H1 (cell line): ENCODE results near the gene OR7D2. TPM values are rescaled to one million over a fixed set of nuclear protein-coding genes. Genes with fewer than 3 reads are reported as not detected.

ENCODE experiments used
- CTCF ChIA-PET: fragments of 300-600 bp; sonication (Branson Sonifier 250); formaldehyde crosslinking; loops from one replicate; lab custom pipeline; 2021; ENCODE audit not compliant: partially characterized antibody; lab: Charles Lee
- POLR2A ChIA-PET: fragments of 300-600 bp; sonication (Branson Sonifier 250); formaldehyde crosslinking; loops from one replicate; lab custom pipeline; 2021; ENCODE audit warnings: inconsistent platforms; ENCODE audit not compliant: partially characterized antibody; lab: Charles Lee
- DNase-seq, 2 experiments: peaks; one replicate each; pipeline versions ENCODE4 v3.0.0 to v3.0.0-alpha.2; 2010 to 2022; ENCODE audit warnings: low spot score in 2 of 2, low read depth in 1 of 2, mixed read lengths in 1 of 2
- FAIRE-seq: peaks from 2 replicates; lab custom pipeline; 2011; peaks lifted over from hg19 to GRCh38; lab: Jason Lieb, UNC
- H2AFZ ChIP-seq: 2 replicates; pipeline ENCODE4 v1.8.1; 2012; ENCODE audit warnings: low read length, inconsistent platforms
- H2AK5ac ChIP-seq: 2 replicates; pipeline ENCODE4 v1.6.1; 2013; ENCODE audit warnings: low read depth, low read length
- H2BK120ac ChIP-seq: replicated peaks from 2 replicates; pipeline ENCODE3; 2013; ENCODE audit warnings: low read depth, low read length, inconsistent platforms
- H2BK12ac ChIP-seq: 2 replicates; pipeline ENCODE4 v1.6.1; 2013; ENCODE audit warnings: low read depth, low read length
- H2BK15ac ChIP-seq: 2 replicates; pipeline ENCODE4 v1.6.1; 2013; ENCODE audit warnings: low read length
- H2BK20ac ChIP-seq: 2 replicates; pipeline ENCODE4 v1.6.1; 2013; ENCODE audit warnings: low read length
- H2BK5ac ChIP-seq: 2 replicates; pipeline ENCODE4 v1.6.1; 2013; ENCODE audit warnings: low read depth, low read length
- H3K14ac ChIP-seq: 2 replicates; pipeline ENCODE4 v1.6.1; 2013; ENCODE audit warnings: inconsistent platforms; ENCODE audit not compliant: insufficient read length
- H3K18ac ChIP-seq: 2 replicates; pipeline ENCODE4 v1.6.1; 2013; ENCODE audit warnings: low read length; ENCODE audit errors: extremely low read depth
- H3K23ac ChIP-seq: 2 replicates; pipeline ENCODE4 v1.6.1; 2013; ENCODE audit warnings: inconsistent platforms; ENCODE audit not compliant: insufficient read length
- H3K23me2 ChIP-seq: 2 replicates; pipeline ENCODE4 v1.6.1; 2013; ENCODE audit warnings: low read depth, low read length
- H3K27ac ChIP-seq: 2 replicates; pipeline ENCODE4 v1.6.1; 2011; ENCODE audit warnings: low read depth, low read length, inconsistent platforms
- H3K27me3 ChIP-seq, 4 experiments: replicated peaks in 1 of 4; 1 replicate in 1 of 4; 2 replicates in 3 of 4; pipeline versions ENCODE4 v1.6.1 to v1.8.1; 2011 to 2013; ENCODE audit warnings: low read length in 3 of 4, mild to moderate bottlenecking in 3 of 4, inconsistent platforms in 2 of 4, mixed read lengths in 2 of 4, moderate library complexity in 1 of 4; ENCODE audit not compliant: control insufficient read depth in 3 of 4, insufficient read depth in 3 of 4; ENCODE audit errors: extremely low read depth in 1 of 4
- H3K36me3 ChIP-seq, 4 experiments: 2 replicates each; pipeline versions ENCODE4 v1.6.1 to v1.8.1; 2011 to 2013; ENCODE audit warnings: mild to moderate bottlenecking in 4 of 4, low read length in 3 of 4, moderate library complexity in 2 of 4, control low read depth in 1 of 4, inconsistent platforms in 1 of 4; ENCODE audit not compliant: insufficient read depth in 4 of 4, control insufficient read depth in 2 of 4
- H3K4ac ChIP-seq: replicated peaks from 2 replicates; pipeline ENCODE3; 2013; ENCODE audit warnings: low read length, low read depth, mixed read lengths, inconsistent platforms; ENCODE audit not compliant: insufficient read length
- H3K4me1 ChIP-seq, 4 experiments: replicated peaks in 1 of 4; 1 replicate in 1 of 4; 2 replicates in 3 of 4; pipeline versions ENCODE4 v1.6.1 to v1.8.1; 2011 to 2013; ENCODE audit warnings: low read length in 3 of 4, inconsistent platforms in 2 of 4, mixed read lengths in 1 of 4; ENCODE audit not compliant: insufficient read depth in 4 of 4, control insufficient read depth in 3 of 4
- H3K4me2 ChIP-seq, 2 experiments: 2 replicates each; pipeline versions ENCODE4 v1.6.1 to v1.8.1; 2011 to 2013; ENCODE audit warnings: low read depth in 2 of 2, low read length in 2 of 2, control low read depth in 1 of 2, inconsistent platforms in 1 of 2, mild to moderate bottlenecking in 1 of 2; ENCODE audit not compliant: insufficient read depth in 1 of 2
- H3K4me3 ChIP-seq, 4 experiments: fragments of 200-600, 300-600 bp in 1 of 4; sonication (generic), shearing (Covaris generic), sonication (Bioruptor Twin) in 1 of 4; 2 replicates each; pipeline versions ENCODE4 v1.5.1 to v1.8.1; 2011 to 2016; ENCODE audit warnings: low read length in 4 of 4, low read depth in 3 of 4, control low read depth in 2 of 4, inconsistent platforms in 2 of 4, mild to moderate bottlenecking in 2 of 4, mixed read lengths in 1 of 4, moderate library complexity in 1 of 4; ENCODE audit not compliant: insufficient read depth in 2 of 4; ENCODE audit errors: extremely low read depth in 1 of 4
- H3K56ac ChIP-seq: replicated peaks from 2 replicates; pipeline ENCODE3; 2013; ENCODE audit warnings: low read depth, mild to moderate bottlenecking, mixed read lengths, low read length, inconsistent platforms; ENCODE audit not compliant: insufficient read length
- H3K79me1 ChIP-seq: 2 replicates; pipeline ENCODE4 v1.6.1; 2013; ENCODE audit warnings: low read depth, low read length, control low read depth
- H3K79me2 ChIP-seq, 2 experiments: 2 replicates each; pipeline versions ENCODE4 v1.6.1 to v1.8.1; 2012 to 2013; ENCODE audit warnings: low read length in 2 of 2, mild to moderate bottlenecking in 2 of 2, inconsistent platforms in 1 of 2; ENCODE audit not compliant: insufficient read depth in 2 of 2, control insufficient read depth in 1 of 2
- H3K9ac ChIP-seq, 4 experiments: replicated peaks in 1 of 4; 1 replicate in 1 of 4; 2 replicates in 3 of 4; pipeline versions ENCODE4 v1.6.1 to v1.8.1; 2011 to 2013; ENCODE audit warnings: low read depth in 3 of 4, low read length in 3 of 4, control low read depth in 2 of 4, mild to moderate bottlenecking in 2 of 4, moderate library complexity in 2 of 4, inconsistent platforms in 1 of 4; ENCODE audit errors: extremely low read depth in 1 of 4
- H3K9me3 ChIP-seq, 2 experiments: 2 replicates each; pipeline versions ENCODE4 v1.6.1 to v1.8.1; 2012 to 2013; ENCODE audit warnings: mild to moderate bottlenecking in 2 of 2, moderate library complexity in 2 of 2, control low read depth in 1 of 2, inconsistent platforms in 1 of 2, low read depth in 1 of 2, low read length in 1 of 2, mixed read lengths in 1 of 2; ENCODE audit not compliant: insufficient read depth in 2 of 2
- H4K20me1 ChIP-seq, 2 experiments: replicated peaks in 1 of 2; 2 replicates each; pipeline versions ENCODE3 to v1.8.1; 2011 to 2013; ENCODE audit warnings: inconsistent platforms in 2 of 2, low read length in 2 of 2, mild to moderate bottlenecking in 1 of 2; ENCODE audit not compliant: insufficient read depth in 2 of 2, control insufficient read depth in 1 of 2
- H4K5ac ChIP-seq: 2 replicates; pipeline ENCODE4 v1.6.1; 2013; ENCODE audit warnings: low read length, low read depth, mixed read lengths, inconsistent platforms; ENCODE audit not compliant: insufficient read length
- H4K8ac ChIP-seq: 2 replicates; pipeline ENCODE4 v1.8.0; 2013; ENCODE audit warnings: mild to moderate bottlenecking, moderate library complexity, low read length, inconsistent platforms; ENCODE audit not compliant: insufficient read depth; ENCODE audit errors: extremely low read depth
- H4K91ac ChIP-seq: replicated peaks from 2 replicates; pipeline ENCODE3; 2013; ENCODE audit warnings: low read length, mixed read lengths, inconsistent platforms; ENCODE audit not compliant: insufficient read length
- CHD2 ChIP-seq: IDR thresholded peaks from 2 replicates; pipeline ENCODE4 v1.6.1; 2012; ENCODE audit warnings: low read length, improper control_type of control experiment
- CTCF ChIP-seq, 3 experiments: IDR thresholded peaks; 1 replicate in 2 of 3; 2 replicates in 1 of 3; pipeline versions ENCODE4 v1.5.1 to v1.6.1; 2011; ENCODE audit warnings: low read length in 3 of 3, mild to moderate bottlenecking in 3 of 3, inconsistent platforms in 2 of 3, low read depth in 1 of 3, moderate library complexity in 1 of 3; ENCODE audit not compliant: insufficient read depth in 1 of 3; ENCODE audit errors: control extremely low read depth in 1 of 3
- KDM1A ChIP-seq: fragments of 200-600, 300-600 bp; sonication (generic); IDR thresholded peaks from 2 replicates; pipeline ENCODE4 v1.7.1; 2016; ENCODE audit warnings: mild to moderate bottlenecking, low read length, borderline replicate concordance
- KDM4A ChIP-seq: IDR thresholded peaks from one replicate; pipeline ENCODE4 v1.7.1; 2012; ENCODE audit warnings: low read depth, mild to moderate bottlenecking, moderate library complexity, low read length, inconsistent platforms; ENCODE audit not compliant: severe bottlenecking
- MAFK ChIP-seq: IDR thresholded peaks from 2 replicates; pipeline ENCODE4 v1.6.1; 2012; ENCODE audit warnings: low read depth, mild to moderate bottlenecking, improper control_type of control experiment, low read length
- RAD21 ChIP-seq, 2 experiments: IDR thresholded peaks in 1 of 2; conservative IDR thresholded peaks in 1 of 2; 2 replicates each; pipeline ENCODE4 v1.6.1; 2011; ENCODE audit warnings: low read depth in 2 of 2, low read length in 2 of 2, improper control_type of control experiment in 1 of 2, inconsistent platforms in 1 of 2, mild to moderate bottlenecking in 1 of 2, moderate library complexity in 1 of 2
- RNF2 ChIP-seq: fragments of 200-900, 300-1000 bp; sonication (generic); IDR thresholded peaks from 2 replicates; pipeline ENCODE4 v1.7.1; 2016; ENCODE audit warnings: borderline replicate concordance, low read depth, mild to moderate bottlenecking, antibody characterized with exemption, low read length; ENCODE audit not compliant: poor library complexity, severe bottlenecking; ENCODE audit errors: missing control alignments
- SAP30 ChIP-seq: fragments of 300-600 bp; sonication (generic); IDR thresholded peaks from 2 replicates; pipeline ENCODE4 v1.7.1; 2012; ENCODE audit warnings: low read length, moderate library complexity, mild to moderate bottlenecking, inconsistent platforms; ENCODE audit not compliant: insufficient read depth, insufficient replicate concordance
- SP2 ChIP-seq: IDR thresholded peaks from 2 replicates; pipeline ENCODE4 v1.6.1; 2012; ENCODE audit warnings: mild to moderate bottlenecking, low read length, inconsistent platforms
- SRF ChIP-seq: IDR thresholded peaks from 2 replicates; pipeline ENCODE4 v1.6.1; 2011; ENCODE audit warnings: mild to moderate bottlenecking, low read depth, low read length, moderate library complexity
- WGBS, 2 experiments: shearing (Covaris generic) in 1 of 2; methylation state at CpG; one replicate each; pipeline versions ENCODE4 v1.1.6 to v1.1.7; 2013 to 2015; ENCODE audit warnings: low lambda C conversion rate in 2 of 2, mixed read lengths in 2 of 2, inconsistent platforms in 1 of 2, low coverage in 1 of 2, missing lambda C conversion rate in 1 of 2; ENCODE audit not compliant: insufficient replicate concordance in 2 of 2, insufficient coverage in 1 of 2, insufficient read length in 1 of 2; ENCODE audit errors: extremely low coverage in 1 of 2, missing lambda C conversion rate in 1 of 2; 5-methylcytosine and 5-hydroxymethylcytosine counted together
- polyA plus RNA-seq, 7 experiments: library from polyadenylated mRNA; depleted of rRNA in 3 of 7; stranded (reverse) in 5 of 7; unstranded in 2 of 7; fragments of >200 nt in 5 of 7; fragments of 200-250 nt in 2 of 7; gene quantifications; 1 replicate in 5 of 7; 2 replicates in 1 of 7; 4 replicates in 1 of 7; pipeline versions ENCODE4 v1.2.1 to v1.2.3, GENCODE V29; 2011 to 2013; ENCODE audit warnings: missing spikeins in 2 of 7, mixed read lengths in 2 of 7
- total RNA-seq: library from RNA; stranded (reverse); fragmentation: NEBNext Ultra II Directional; extraction: Animal tissue kit (Norgen Biotek cat#: 25700); gene quantifications from 2 replicates; pipeline ENCODE4 v1.2.1, GENCODE V29; 2021

OR7D2 gene
- total and polyA plus RNA-seq, 2 of the 8 experiments (the other 6 are each of a cell fraction or from before 2014, with no cell fraction given): 0.02 TPM; not detected in 1

DNA sequence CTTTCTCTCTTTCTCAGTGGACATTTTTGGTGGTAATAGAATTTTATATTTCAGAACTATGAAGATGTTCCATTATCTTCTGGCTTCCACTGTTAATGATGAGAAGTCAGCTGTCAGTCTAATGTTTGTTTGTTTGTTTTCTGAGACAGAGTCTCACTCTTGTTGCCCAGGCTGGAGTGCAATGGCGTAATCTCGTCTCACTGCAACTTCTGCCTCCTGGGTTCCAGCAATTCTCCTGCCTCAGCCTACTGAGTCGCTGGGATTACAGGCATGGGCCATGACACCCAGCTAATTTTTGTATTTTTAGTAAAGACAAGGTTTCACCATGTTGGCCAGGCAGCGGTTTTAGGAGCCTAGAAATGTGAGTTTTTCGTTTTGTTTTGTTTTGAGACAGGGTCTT lies 33.9 kb upstream of the OR7D2 start:
- no peak overlapping the region for H4K91ac ChIP-seq
- no peak overlapping the region for H4K8ac ChIP-seq
- DNase-seq (no peak), FAIRE-seq (no peak)
- WGBS, 2 experiments: 94% methylated on average over 5 of the region's 5 CpGs; no CpG with 5 or more reads in 1 of the 2 experiments
- H4K5ac ChIP-seq: no peak overlapping the region
- no peak overlapping the region for H2AK5ac ChIP-seq
- no peak overlapping the region for H3K18ac ChIP-seq
- H3K79me2 ChIP-seq: peaks cover 65 to 97% of the 10 kb centered on the region in 2 experiments
- CTCF ChIA-PET: interaction anchor here (0.5 kb wide), 1 partner anchor 723 kb away, joined by 5 read pairs; no protein-coding TSS in a partner anchor
- no peaks in the 10 kb centered on the region for H3K27me3 ChIP-seq
- H3K4ac ChIP-seq: no peak overlapping the region
- no peak overlapping the region for H3K27ac ChIP-seq
- no peaks in the 10 kb centered on the region for H3K23me2 ChIP-seq
- peaks cover 0 to 8% of the 10 kb centered on the region in 2 experiments for H4K20me1 ChIP-seq
- no peak overlapping the region for H3K14ac ChIP-seq
- no peak overlapping the region for H2AFZ ChIP-seq
- H3K79me1 ChIP-seq: peaks cover 8% of the 10 kb centered on the region; the same call in 1 of the 2 replicates
- no peaks in the 10 kb centered on the region for H3K4me1 ChIP-seq
- H3K9me3 ChIP-seq: peaks cover 13 to 17% of the 10 kb centered on the region in 2 experiments
- POLR2A ChIA-PET: no interaction called here
- no peak overlapping the region for H3K23ac ChIP-seq
- no peak overlapping the region for H2BK5ac ChIP-seq
- H3K36me3 ChIP-seq: peaks cover 2 to 21% (median 8%) of the 10 kb centered on the region in 4 experiments; a peak in 4 of 8 replicates
- H3K56ac ChIP-seq: no peak overlapping the region
- no peak overlapping the region for H3K4me3 ChIP-seq
- no peak overlapping the region for H2BK12ac ChIP-seq
- H3K4me2 ChIP-seq: no peak overlapping the region
- H2BK20ac ChIP-seq: no peak overlapping the region
- H3K9ac ChIP-seq: no peak overlapping the region
- H2BK15ac ChIP-seq: no peak overlapping the region
- H2BK120ac ChIP-seq: no peak overlapping the region
- TF ChIP-seq RAD21 (IDR thresholded peaks at IDR 0.05 in 1 of 2, conservative IDR thresholded peaks at IDR 0.05 in 1 of 2; ENCODE audit: low read depth in 2 of 2, low read length in 2 of 2) (no peak), RNF2 (no peak), KDM1A (no peak), CTCF (IDR thresholded peaks at IDR 0.05; ENCODE audit: control extremely low read depth in 1 of 3, insufficient read depth in 1 of 3, low read depth in 1 of 3, low read length in 3 of 3) (no peak), KDM4A (no peak), SRF (no peak), SP2 (no peak), MAFK (no peak), CHD2 (no peak), SAP30 (no peak)
